SIG-M5 treated with dmso at 0.1 percent for 504 hours (cell line): ENCODE data around the gene CIP2A.

Source experiments
- DNase-seq: peaks from one replicate; lab custom pipeline; 2025; ENCODE audit not compliant: unreplicated experiment; lab: John Stamatoyannopoulos, UW

Gene CIP2A

DNA sequence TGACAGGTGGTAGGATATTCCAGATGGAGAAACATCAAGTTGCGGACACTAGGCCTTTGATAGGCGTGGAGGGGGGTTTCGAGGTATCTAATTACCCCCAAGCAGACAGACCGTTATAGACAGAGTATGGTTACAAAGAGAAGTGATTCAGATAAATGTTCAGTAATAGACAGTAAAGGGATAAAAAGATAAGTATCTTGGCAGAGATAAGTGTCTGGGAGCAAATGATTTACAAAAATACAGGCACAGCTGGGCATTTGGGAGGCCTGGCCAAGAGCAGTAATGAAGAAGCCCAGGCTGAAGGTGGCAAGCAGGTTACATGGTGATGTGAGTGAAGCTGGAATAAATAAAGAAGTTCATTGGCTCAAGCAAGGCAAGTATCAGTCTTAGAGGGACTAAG is 78.2 kb downstream of the CIP2A start:
- DNase-seq: no peak

DNA sequence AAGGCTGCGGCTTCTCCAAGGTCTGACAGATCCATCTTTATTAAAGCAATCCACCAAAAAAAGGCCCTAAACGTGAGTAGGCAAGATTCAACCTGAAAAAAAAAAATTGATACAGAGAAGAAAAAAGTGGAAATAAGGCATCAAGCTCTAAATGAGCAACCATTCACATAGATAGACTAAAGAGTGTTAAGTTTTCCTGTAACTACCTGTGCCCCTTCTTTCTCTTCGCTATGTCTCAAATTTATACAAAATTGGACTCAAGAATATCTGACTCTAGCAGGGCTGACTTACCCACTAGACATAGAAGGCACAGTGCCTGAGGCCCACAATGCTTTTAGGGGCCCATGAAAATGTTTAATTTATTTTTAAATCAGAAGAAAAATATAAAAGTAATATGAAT is 78.7 kb downstream of the CIP2A start, which contains the start of gene MYH15:
MYH15 (minus strand) TSS at position 101 of the 400 bp plus-strand sequence; CDS start at position 35, 66 bp downstream.
- no peak for DNase-seq

DNA sequence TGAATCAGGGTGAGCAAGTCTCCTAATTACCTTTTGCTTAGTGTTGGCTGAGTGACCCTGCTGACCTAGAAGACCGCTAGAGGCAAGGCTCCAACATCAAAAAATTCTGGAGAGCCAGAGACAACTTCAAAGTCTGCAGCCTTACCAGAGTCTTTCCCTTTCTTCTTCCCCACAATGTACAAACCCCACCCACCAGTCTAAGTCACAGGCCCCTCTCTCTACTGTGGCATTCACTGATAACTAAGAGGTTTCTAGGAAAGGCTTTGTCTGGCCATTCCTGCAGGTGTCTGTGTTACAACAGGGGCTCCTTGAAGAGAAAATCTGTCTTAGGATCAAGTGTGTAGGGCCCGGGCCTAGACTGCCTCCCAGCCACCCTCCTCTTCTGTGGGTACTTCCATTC is 79.4 kb downstream of the CIP2A start:
- DNase-seq: no peak

DNA sequence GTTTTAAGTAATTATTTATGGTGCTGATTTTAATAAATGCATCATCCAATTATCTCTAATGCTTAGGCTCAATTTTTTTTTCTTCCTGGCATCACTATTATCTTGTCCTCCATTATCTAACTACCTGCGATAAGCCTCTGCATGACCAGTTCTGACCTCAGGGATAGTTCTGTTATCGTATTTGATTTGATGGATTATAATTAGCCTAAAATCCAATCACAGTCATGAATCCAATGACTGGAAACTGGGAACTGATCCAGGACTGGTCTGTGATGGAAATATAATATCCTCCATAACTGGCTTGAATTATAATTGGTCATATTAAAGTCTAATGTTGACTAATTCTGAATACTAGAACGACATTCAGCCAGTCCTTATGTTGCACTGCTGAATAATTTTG is 80.0 kb downstream of the CIP2A start:
- DNase-seq: no peak

DNA sequence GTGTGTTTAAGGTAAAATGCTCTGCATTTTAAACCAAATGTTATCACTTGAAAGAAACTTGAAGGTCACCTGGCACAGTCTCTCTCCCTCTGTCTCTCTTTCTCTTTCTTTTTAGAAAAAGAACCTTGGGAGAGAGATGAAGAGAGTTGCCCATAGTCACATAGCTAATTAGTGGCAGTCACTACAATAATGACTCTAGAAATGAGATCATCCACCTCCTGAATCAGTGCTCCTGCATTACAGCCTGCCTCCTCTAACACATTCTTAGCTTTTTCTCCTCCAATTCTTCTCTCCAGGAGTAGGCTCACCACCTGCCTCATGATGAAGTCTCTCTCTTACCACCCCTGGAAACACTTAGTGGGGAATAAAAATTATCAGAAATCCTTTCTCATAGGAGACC is 81.3 kb downstream of the CIP2A start:
- DNase-seq: no peak

DNA sequence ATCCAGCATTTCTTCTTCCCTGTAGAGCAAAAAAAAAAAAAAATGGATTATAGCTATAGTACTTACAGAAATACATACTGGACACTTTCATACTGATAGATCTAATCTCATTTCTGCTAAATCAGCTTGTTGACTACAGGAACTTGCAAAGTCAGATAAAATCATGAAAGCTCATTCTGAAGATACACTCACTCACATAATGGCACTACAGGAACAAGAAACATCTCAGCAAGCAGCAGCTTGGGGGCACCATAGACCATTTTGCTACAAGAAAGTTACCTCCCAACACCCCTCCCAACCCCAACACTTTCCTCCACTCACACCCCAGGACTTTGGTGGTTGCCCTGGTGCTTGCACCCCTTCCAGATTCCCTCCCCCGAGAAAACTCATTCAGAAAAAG is 83.4 kb downstream of the CIP2A start:
- no peak for DNase-seq

DNA sequence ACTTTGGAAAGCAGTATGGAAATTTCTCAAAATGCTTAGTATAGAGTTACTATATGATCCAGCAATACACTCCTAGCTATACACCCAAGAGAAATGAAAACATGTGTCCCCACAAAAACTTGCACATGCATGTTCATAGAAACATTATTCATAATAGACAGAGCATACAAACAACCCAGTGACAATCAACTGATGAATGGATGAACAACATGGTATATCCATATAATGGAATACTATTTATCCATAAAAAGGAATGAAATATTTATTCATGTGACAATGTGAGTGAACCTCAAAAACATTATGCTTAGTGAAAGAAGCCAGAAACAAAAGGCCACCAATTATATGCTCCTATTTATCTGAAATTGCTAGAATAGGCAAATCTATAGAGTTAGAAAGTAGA is 85.5 kb downstream of the CIP2A start:
- DNase-seq: no peak

DNA sequence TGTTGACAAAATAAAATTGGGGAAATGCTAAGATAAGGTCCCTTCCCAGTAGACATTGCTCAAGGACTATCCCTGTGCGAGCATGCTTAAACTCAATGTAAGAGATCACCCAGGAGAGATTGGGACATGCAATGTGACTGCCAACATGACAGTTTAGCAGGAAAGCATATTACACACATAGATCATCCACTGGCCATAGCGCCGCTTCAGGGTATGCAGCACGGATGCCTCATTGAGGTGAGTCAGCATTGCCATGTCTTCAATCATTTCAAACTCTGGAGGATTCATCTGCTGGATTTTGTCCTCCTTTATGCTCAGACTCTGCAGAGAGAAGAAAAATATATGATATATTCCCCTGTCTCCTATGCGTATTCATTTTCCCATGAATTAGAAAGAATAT is 87.7 kb downstream of the CIP2A start:
- DNase-seq: no peak

DNA sequence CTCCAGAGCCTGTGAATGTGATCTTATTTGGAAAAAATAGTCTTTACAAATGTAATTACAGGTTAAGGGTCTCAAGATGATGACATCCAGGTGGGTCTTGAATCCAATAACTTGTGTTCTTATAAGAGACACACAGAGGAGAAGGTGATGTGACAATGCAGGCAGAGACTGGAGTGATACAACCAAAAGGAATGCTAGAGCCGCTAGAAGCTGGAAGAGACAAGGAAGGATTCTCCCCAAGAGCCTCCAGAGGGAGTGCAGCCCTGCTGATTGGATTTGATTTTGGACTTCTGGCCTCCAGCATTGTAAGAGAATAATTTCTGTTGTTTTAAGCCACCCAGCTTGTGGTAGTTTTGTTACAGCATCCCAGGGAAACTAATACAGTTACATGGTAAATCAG is 88.5 kb downstream of the CIP2A start:
- no peak for DNase-seq
